ENCODE data around the gene HSDL1.

Gene HSDL1

GRCh38 chr16:84175350-84176081 is 30.5 kb upstream of the HSDL1 start:
- DNase-seq (ENCODE audit: insufficient read length, low spot score): no peak
- FAIRE-seq: no peak
- peak; percentile 65 for TF ChIP-seq CTCF (IDR thresholded peaks at IDR 0.05; ENCODE audit: insufficient read depth, missing control alignments)

GRCh38 chr16:84174396-84174795 is 29.4 kb upstream of the HSDL1 start:
- DNase-seq (ENCODE audit: insufficient read length, low spot score) (no peak), FAIRE-seq (no peak)
- TF ChIP-seq CTCF (IDR thresholded peaks at IDR 0.05; ENCODE audit: insufficient read depth, missing control alignments): no peak

GRCh38 chr16:84169765-84170310 is 24.9 kb upstream of the HSDL1 start:
- no peak for FAIRE-seq
- TF ChIP-seq CTCF (IDR thresholded peaks at IDR 0.05; ENCODE audit: insufficient read depth, missing control alignments): no peak

GRCh38 chr16:84166796-84167695 is 22.1 kb upstream of the HSDL1 start:
- no peak for FAIRE-seq
- TF ChIP-seq CTCF (IDR thresholded peaks at IDR 0.05; ENCODE audit: insufficient read depth, missing control alignments): no peak
- DNase-seq (ENCODE audit: insufficient read length, low spot score): no peak

More at GRCh38 chr16:84169765-84170310, 24.9 kb upstream of the HSDL1 start:
- no peak for DNase-seq (ENCODE audit: insufficient read length, low spot score)

- TF ChIP-seq CTCF (IDR thresholded peaks at IDR 0.05; ENCODE audit: insufficient read depth, missing control alignments): no peak
- FAIRE-seq (no peak), DNase-seq (ENCODE audit: insufficient read length, low spot score) (no peak)
These were observed 20.8 kb upstream of the HSDL1 start for GRCh38 chr16:84165746-84166145.

- FAIRE-seq: no peak
These were observed 16.8 kb upstream of the HSDL1 start for GRCh38 chr16:84161801-84162200.

More at GRCh38 chr16:84161801-84162200, 16.8 kb upstream of the HSDL1 start:
- no peak for DNase-seq (ENCODE audit: insufficient read length, low spot score)
- no peak for TF ChIP-seq CTCF (IDR thresholded peaks at IDR 0.05; ENCODE audit: insufficient read depth, missing control alignments)

Data from D721Med (cell line).